Measurements from ENCODE around the gene LMTK3.

GRCh38 chr19:48466561-48467325 is 44.9 kb downstream of the LMTK3 start:
- TF ChIP-seq EZH2 (IDR thresholded peaks at IDR 0.05; ENCODE audit: borderline replicate concordance, low read length) (no peak), CTCF (conservative IDR thresholded peaks at IDR 0.05 in 1 of 2, IDR thresholded peaks at IDR 0.05 in 1 of 2; ENCODE audit: extremely low read depth in 1 of 2, insufficient read depth in 1 of 2, low read depth in 1 of 2, low read length in 2 of 2) (no peak)

Data from mammary epithelial cell (primary cell).